SK-N-SH (cell line): ENCODE data around the gene LYSMD3. TPM values are rescaled to one million over a fixed set of nuclear protein-coding genes. Genes with fewer than 3 reads are reported as not detected.

Experiments used
- CTCF ChIA-PET: fragments of 300-600, 350-600 bp; formaldehyde crosslinking; extraction: SDS; loops from one replicate; lab custom pipeline; 2021; lab: Yijun Ruan, JAX
- POLR2A ChIA-PET: fragments of 350-600 bp; sonication (Branson Sonifier 250); formaldehyde crosslinking; extraction: SDS; loops from one replicate; lab custom pipeline; 2020; ENCODE audit warnings: antibody characterized with exemption, inconsistent platforms; lab: Yijun Ruan, JAX
- DNase-seq: peaks from one replicate; pipeline ENCODE4 v3.0.0; 2012
- H2AFZ ChIP-seq: fragments of 200-600 bp; sonication (generic); 2 replicates; pipeline ENCODE4 v1.8.1; 2016; ENCODE audit warnings: antibody characterized with exemption, mild to moderate bottlenecking, low read depth
- H3F3A ChIP-seq: fragments of 200-600 bp; sonication (generic); replicated peaks from 2 replicates; pipeline ENCODE3; 2016; ENCODE audit warnings: antibody characterized with exemption, mild to moderate bottlenecking; ENCODE audit not compliant: insufficient read depth
- H3K27ac ChIP-seq, 2 experiments: fragments of 200-500 bp in 1 of 2; fragments of 200-600 bp in 1 of 2; sonication (Bioruptor generic) in 1 of 2; sonication (generic), shearing (Covaris generic) in 1 of 2; 2 replicates each; pipeline versions ENCODE4 v1.5.1 to v1.6.1; 2014 to 2016; ENCODE audit warnings: low read depth in 2 of 2, inconsistent platforms in 1 of 2, low read length in 1 of 2, mild to moderate bottlenecking in 1 of 2, mixed read lengths in 1 of 2
- H3K27me3 ChIP-seq: fragments of 200-600 bp; sonication (generic), shearing (Covaris generic); 2 replicates; pipeline ENCODE4 v1.6.1; 2016; ENCODE audit warnings: mixed run types; ENCODE audit not compliant: insufficient read depth
- H3K36me3 ChIP-seq, 2 experiments: fragments of 200-500 bp in 1 of 2; fragments of 200-600 bp in 1 of 2; sonication (Bioruptor generic) in 1 of 2; sonication (generic) in 1 of 2; replicated peaks in 1 of 2; 2 replicates each; pipeline versions ENCODE3 to v1.5.1; 2014 to 2016; ENCODE audit warnings: low read length in 1 of 2, mild to moderate bottlenecking in 1 of 2; ENCODE audit not compliant: insufficient read depth in 2 of 2, control insufficient read depth in 1 of 2
- H3K4me1 ChIP-seq, 2 experiments: fragments of 200-500 bp in 1 of 2; fragments of 200-600 bp in 1 of 2; sonication (Bioruptor generic) in 1 of 2; sonication (generic), shearing (Covaris generic) in 1 of 2; 2 replicates each; pipeline versions ENCODE4 v1.5.1 to v1.6.1; 2014 to 2016; ENCODE audit warnings: low read depth in 1 of 2, low read length in 1 of 2, mixed run types in 1 of 2; ENCODE audit not compliant: insufficient read depth in 2 of 2, control insufficient read depth in 1 of 2
- H3K4me2 ChIP-seq: fragments of 200-600 bp; sonication (generic), shearing (Covaris generic); 2 replicates; pipeline ENCODE4 v1.6.1; 2017; ENCODE audit warnings: mixed run types
- H3K4me3 ChIP-seq, 2 experiments: fragments of 200-500 bp in 1 of 2; fragments of 200-600 bp in 1 of 2; sonication (Bioruptor generic) in 1 of 2; sonication (generic), shearing (Covaris generic) in 1 of 2; 2 replicates each; pipeline versions ENCODE4 v1.5.1 to v1.8.1; 2014 to 2016; ENCODE audit warnings: low read depth in 2 of 2, inconsistent platforms in 1 of 2, low read length in 1 of 2, mild to moderate bottlenecking in 1 of 2, mixed read lengths in 1 of 2, moderate library complexity in 1 of 2
- H3K79me2 ChIP-seq: fragments of 200-600 bp; sonication (generic); 2 replicates; pipeline ENCODE4 v1.8.1; 2017; ENCODE audit warnings: mild to moderate bottlenecking; ENCODE audit not compliant: insufficient read depth
- H3K9ac ChIP-seq: fragments of 200-600 bp; sonication (generic); 2 replicates; pipeline ENCODE4 v1.6.1; 2017; ENCODE audit warnings: mixed run types
- H3K9me2 ChIP-seq: fragments of 200-600 bp; sonication (generic); 2 replicates; pipeline ENCODE4 v1.6.1; 2017; ENCODE audit warnings: mixed run types
- H3K9me3 ChIP-seq: fragments of 200-600 bp; sonication (generic); 2 replicates; pipeline ENCODE4 v1.6.1; 2017; ENCODE audit warnings: mixed run types, mild to moderate bottlenecking, moderate library complexity
- H4K20me1 ChIP-seq: fragments of 200-600 bp; sonication (generic); 2 replicates; pipeline ENCODE4 v1.6.1; 2017; ENCODE audit warnings: mild to moderate bottlenecking, mixed run types; ENCODE audit not compliant: insufficient read depth
- FOXM1 ChIP-seq: IDR thresholded peaks from 2 replicates; pipeline ENCODE4 v1.4.0; 2012; ENCODE audit warnings: low read depth, mild to moderate bottlenecking
- GATA2 ChIP-seq: sonication (generic); formaldehyde crosslinking; IDR thresholded peaks from 2 replicates; pipeline ENCODE4 v1.5.0; 2020; ENCODE audit warnings: mild to moderate bottlenecking, missing genetic modification reagents
- IRF3 ChIP-seq: fragments of 150-350 bp; IDR thresholded peaks from 2 replicates; pipeline ENCODE4 v1.6.1; 2016; ENCODE audit warnings: mild to moderate bottlenecking, low read depth, low read length
- JUND ChIP-seq: IDR thresholded peaks from 2 replicates; pipeline ENCODE4 v1.4.0; 2012
- MAX ChIP-seq: IDR thresholded peaks from 2 replicates; pipeline ENCODE4 v1.4.0; 2012; ENCODE audit warnings: low read depth
- MEF2A ChIP-seq: IDR thresholded peaks from 2 replicates; pipeline ENCODE4 v1.4.0; 2012; ENCODE audit warnings: low read depth, borderline replicate concordance
- MXI1 ChIP-seq: IDR thresholded peaks from 2 replicates; pipeline ENCODE4 v1.6.1; 2012; ENCODE audit warnings: mild to moderate bottlenecking, low read depth, low read length, improper control_type of control experiment
- NFIC ChIP-seq: IDR thresholded peaks from 2 replicates; pipeline ENCODE4 v1.4.0; 2012; ENCODE audit warnings: borderline replicate concordance
- NRF1 ChIP-seq: IDR thresholded peaks from 2 replicates; pipeline ENCODE4 v1.6.1; 2012; ENCODE audit warnings: low read depth, mild to moderate bottlenecking, low read length
- POLR2AphosphoS5 ChIP-seq: IDR thresholded peaks from 2 replicates; pipeline ENCODE4 v1.6.1; 2012; ENCODE audit warnings: low read depth, low read length
- RAD21 ChIP-seq: IDR thresholded peaks from 2 replicates; pipeline ENCODE4 v1.6.1; 2012; ENCODE audit warnings: mild to moderate bottlenecking, low read length
- RFX5 ChIP-seq: IDR thresholded peaks from 2 replicates; pipeline ENCODE4 v1.6.1; 2012; ENCODE audit warnings: mild to moderate bottlenecking, improper control_type of control experiment, low read length
- RXRA ChIP-seq: IDR thresholded peaks from 2 replicates; pipeline ENCODE4 v1.4.0; 2012; ENCODE audit warnings: low read depth, mild to moderate bottlenecking, borderline replicate concordance
- TCF12 ChIP-seq: IDR thresholded peaks from 2 replicates; pipeline ENCODE4 v1.4.0; 2012
- TEAD4 ChIP-seq: IDR thresholded peaks from 2 replicates; pipeline ENCODE4 v1.4.0; 2012; ENCODE audit warnings: mild to moderate bottlenecking, borderline replicate concordance; ENCODE audit not compliant: insufficient read depth
- YY1 ChIP-seq: IDR thresholded peaks from 2 replicates; pipeline ENCODE4 v1.4.0; 2012; ENCODE audit warnings: low read depth, mild to moderate bottlenecking
- WGBS: methylation state at CpG from one replicate; pipeline ENCODE4 v1.1.6; 2017; ENCODE audit warnings: low lambda C conversion rate; 5-methylcytosine and 5-hydroxymethylcytosine counted together
- polyA plus RNA-seq, 3 experiments: library from polyadenylated mRNA; depleted of rRNA; stranded (reverse); fragments of >200 nt; gene quantifications; 2 replicates each; pipeline ENCODE4 v1.2.3, GENCODE V29; 2012

Gene LYSMD3
- polyA plus RNA-seq, 1 of the 3 experiments (the other 2 are of a cell fraction): 6.7 TPM

DNA sequence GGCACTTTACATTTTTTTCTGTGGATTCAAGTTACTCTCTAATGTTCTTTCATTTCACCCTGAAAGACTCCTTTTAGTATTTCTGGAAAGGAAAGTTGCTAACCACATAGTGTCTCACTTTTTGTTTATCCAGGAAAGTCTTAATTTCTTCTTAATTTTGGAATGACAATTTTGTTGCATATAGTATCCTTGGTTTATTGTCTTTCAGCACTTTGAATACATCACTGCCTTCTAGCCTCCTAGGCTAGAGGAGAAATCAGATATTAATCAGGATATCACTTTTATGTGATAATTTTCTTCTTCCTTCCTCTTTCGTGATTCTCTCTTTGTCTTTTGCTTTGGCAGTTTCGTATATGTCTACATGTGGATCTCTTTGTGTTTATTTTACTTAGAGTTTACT, 40.6 kb upstream of the LYSMD3 start:
- Histone ChIP-seq H3K4me2 (no peak overlapping the region), H2AFZ (no peak overlapping the region), H3K36me3 (no peaks in the 10 kb centered on the region), H3K4me1 (peaks cover 0 to 2% of the 10 kb centered on the region in 2 experiments; a peak in 2 of 4 replicates), H4K20me1 (no peaks in the 10 kb centered on the region), H3K9ac (no peak overlapping the region), H3K9me3 (no peaks in the 10 kb centered on the region), H3K27me3 (no peaks in the 10 kb centered on the region), H3F3A (no peaks in the 10 kb centered on the region), H3K27ac (no peak overlapping the region), H3K4me3 (no peak overlapping the region), H3K79me2 (no peaks in the 10 kb centered on the region), H3K9me2 (no peaks in the 10 kb centered on the region)
- CTCF ChIA-PET: no interaction called here
- POLR2A ChIA-PET: no interaction called here
- TF ChIP-seq YY1: no peak
- no peak for TF ChIP-seq TEAD4
- TF ChIP-seq FOXM1: no peak
- TF ChIP-seq GATA2 (CRISPR knock-in tag): no peak
- TF ChIP-seq RXRA: no peak
- TF ChIP-seq RFX5: no peak
- no peak for TF ChIP-seq POLR2AphosphoS5
- no peak for TF ChIP-seq TCF12
- TF ChIP-seq MEF2A: no peak
- TF ChIP-seq NRF1: no peak
- TF ChIP-seq JUND: no peak
- no peak for TF ChIP-seq NFIC
- TF ChIP-seq IRF3: no peak
- 29% methylated on average over 2 of the region's 2 CpGs for WGBS
- no peak for DNase-seq

DNA sequence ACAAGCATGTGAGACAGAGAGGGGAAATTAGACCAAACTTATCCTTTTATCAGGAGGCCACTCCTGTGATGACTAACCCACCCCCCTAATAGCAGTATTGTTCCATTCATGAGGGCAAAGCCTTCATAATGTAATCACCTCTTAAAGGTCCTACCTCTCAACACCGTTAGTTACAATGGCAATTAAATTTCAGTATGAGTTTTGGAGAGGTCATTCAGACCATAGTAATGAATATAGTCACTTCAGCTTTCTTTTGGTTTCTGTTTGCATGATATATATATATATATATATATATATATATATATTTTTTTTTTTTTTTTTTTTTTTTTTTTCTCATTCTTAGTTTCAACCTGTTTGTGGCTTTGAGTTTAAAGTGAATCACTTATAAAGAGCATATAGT, 39.7 kb upstream of the LYSMD3 start:
- no peaks in the 10 kb centered on the region for H3K36me3 ChIP-seq
- ChIA-PET POLR2A (no interaction called here), CTCF (no interaction called here)
- no peaks in the 10 kb centered on the region for H4K20me1 ChIP-seq
- no peak for DNase-seq
- H2AFZ ChIP-seq: no peak overlapping the region
- H3K27ac ChIP-seq: no peak overlapping the region
- H3K9me2 ChIP-seq: no peaks in the 10 kb centered on the region
- WGBS: 48% methylated on average over 1 of the region's 1 CpG
- H3F3A ChIP-seq: no peaks in the 10 kb centered on the region
- H3K9me3 ChIP-seq: no peaks in the 10 kb centered on the region
- H3K4me1 ChIP-seq: peaks cover 0 to 2% of the 10 kb centered on the region in 2 experiments; a peak in 2 of 4 replicates
- TF ChIP-seq MAX: no peak
- no peak for TF ChIP-seq RAD21
- no peak for TF ChIP-seq MXI1
- H3K9ac ChIP-seq: no peak overlapping the region
- no peak overlapping the region for H3K4me3 ChIP-seq
- H3K79me2 ChIP-seq: no peaks in the 10 kb centered on the region
- H3K27me3 ChIP-seq: no peaks in the 10 kb centered on the region
- H3K4me2 ChIP-seq: no peak overlapping the region
